ENCODE data around the gene HS3ST6.

DNA sequence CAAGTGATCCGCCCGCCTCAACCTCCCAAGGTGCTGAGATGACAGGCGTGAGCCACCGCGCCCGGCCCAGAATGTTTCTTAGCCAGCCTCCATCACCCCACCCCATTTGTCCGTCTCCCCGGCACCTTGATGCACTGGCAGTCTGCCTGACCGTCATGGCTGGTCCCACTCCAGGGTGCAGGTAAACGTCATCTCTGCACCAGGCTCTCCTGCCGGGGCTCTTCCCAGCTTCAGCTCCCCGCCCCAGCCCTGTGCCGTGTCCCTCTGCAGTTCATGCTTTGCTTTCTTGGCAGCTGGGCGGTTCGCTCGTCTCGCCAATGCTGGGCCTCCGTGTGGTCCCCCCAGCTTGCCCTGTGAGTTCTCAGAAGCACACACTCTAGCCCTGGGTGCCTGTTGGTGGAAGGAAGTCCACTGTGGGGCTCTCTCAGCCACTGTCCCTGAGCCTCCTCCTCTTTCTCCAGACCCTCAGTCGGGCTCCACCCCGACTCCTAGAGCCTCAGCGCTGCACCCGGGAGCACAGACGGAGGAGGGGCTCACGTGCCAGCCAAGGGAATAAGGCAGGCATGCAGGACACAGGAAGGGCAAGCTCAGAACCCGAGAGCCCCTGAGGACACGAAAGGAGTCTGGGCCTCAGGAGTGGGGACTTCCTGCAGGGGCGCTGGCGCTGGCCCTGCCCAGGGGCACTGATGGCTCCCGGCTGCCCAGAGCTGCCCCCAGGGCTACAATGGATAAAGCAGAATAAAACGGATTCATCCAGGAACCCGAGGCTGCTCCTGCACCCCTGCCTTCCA lies 12.0 kb downstream of the HS3ST6 start:
- TF ChIP-seq, protein P1, sequence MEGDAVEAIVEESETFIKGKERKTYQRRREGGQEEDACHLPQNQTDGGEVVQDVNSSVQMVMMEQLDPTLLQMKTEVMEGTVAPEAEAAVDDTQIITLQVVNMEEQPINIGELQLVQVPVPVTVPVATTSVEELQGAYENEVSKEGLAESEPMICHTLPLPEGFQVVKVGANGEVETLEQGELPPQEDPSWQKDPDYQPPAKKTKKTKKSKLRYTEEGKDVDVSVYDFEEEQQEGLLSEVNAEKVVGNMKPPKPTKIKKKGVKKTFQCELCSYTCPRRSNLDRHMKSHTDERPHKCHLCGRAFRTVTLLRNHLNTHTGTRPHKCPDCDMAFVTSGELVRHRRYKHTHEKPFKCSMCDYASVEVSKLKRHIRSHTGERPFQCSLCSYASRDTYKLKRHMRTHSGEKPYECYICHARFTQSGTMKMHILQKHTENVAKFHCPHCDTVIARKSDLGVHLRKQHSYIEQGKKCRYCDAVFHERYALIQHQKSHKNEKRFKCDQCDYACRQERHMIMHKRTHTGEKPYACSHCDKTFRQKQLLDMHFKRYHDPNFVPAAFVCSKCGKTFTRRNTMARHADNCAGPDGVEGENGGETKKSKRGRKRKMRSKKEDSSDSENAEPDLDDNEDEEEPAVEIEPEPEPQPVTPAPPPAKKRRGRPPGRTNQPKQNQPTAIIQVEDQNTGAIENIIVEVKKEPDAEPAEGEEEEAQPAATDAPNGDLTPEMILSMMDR (IDR thresholded peaks at IDR 0.05), result no peak
- TF ChIP-seq EZH2 (IDR thresholded peaks at IDR 0.05), result no peak
- TF ChIP-seq EZH2phosphoT487 (IDR thresholded peaks at IDR 0.05), result no peak
